Panc1 (cell line): ENCODE results near the gene SAT2.

ENCODE experiments used
- CTCF ChIP-seq: fragments of 450-650 bp; IDR thresholded peaks from 2 replicates; pipeline ENCODE4 v1.5.1; 2017; ENCODE audit warnings: mild to moderate bottlenecking
- POLR2AphosphoS5 ChIP-seq: IDR thresholded peaks from 2 replicates; pipeline ENCODE4 v1.6.1; 2012; ENCODE audit warnings: mild to moderate bottlenecking, low read depth, low read length, moderate library complexity

GRCh38 chr17:7613769-7614424, 13.7 kb downstream of the SAT2 start:
- TF ChIP-seq CTCF (no peak), POLR2AphosphoS5 (no peak)
